ENCODE results near the gene FAM53B.

Gene FAM53B

GRCh38 chr10:124644236-124644635 is 99.9 kb downstream of the FAM53B start:
- no peak for DNase-seq

DNA sequence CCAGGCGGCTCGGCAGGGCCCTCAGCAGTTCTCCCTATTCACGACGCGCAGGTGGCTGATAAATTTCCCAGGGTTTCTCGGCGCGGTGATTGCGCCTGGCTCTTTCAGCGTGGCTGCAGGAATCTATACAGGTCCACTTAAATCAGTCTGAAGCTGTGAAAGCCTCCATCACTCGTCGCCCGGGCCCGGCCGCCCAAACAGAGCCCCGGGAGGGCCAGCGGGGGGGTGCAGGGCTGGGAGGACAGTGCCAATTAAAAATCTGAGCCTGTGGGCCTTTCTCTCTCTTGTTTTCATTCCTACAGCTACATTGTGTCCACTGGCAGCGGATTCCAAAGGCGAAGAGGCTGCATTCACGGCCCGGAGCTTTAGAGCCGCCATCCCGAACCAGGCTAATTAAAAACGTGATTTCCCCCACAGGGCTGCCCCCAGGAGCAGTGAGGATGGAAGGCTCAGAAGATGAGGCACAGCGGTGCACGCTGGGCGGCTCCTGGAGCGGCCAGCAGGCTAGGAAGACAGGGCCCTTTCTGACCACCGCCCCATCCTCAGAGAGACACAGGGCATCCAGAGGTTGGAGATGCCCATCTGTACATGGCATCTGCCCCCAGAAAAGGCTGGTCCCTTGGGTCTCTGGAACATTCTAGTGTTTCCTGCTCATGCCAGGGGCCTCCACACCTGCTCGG is 100.7 kb downstream of the FAM53B start:
- no peak for DNase-seq

DNA sequence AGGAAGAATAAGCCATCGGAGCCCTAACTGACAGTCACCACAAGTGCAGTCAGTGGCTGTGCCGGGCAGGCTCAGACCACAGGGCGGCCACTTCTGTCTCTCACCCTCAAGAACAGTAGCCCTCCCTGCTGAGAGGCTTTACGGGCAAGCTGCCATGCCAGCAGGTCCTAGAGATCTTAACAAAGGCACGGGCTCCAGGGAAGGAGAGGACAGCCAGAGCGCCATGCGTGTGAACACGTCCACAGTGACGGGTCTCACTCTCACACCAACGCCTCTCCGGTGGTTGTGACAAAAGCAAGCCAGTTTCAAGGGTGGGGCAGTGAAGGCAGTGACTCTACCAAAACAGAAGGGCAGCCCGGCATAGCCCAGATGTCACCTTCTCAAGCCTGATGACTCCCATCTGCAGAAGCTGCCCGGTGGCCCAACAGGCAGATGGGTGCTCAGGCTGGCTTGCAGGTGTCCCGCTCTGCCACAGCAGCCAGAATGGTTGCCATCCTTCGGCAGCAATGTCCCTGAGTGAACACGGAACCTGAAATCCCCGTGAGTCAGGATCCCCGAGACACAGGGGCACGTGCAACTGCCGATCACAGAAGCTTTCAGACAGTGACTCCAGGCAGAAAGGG is 102.0 kb downstream of the FAM53B start:
- DNase-seq: peak; percentile 35

DNA sequence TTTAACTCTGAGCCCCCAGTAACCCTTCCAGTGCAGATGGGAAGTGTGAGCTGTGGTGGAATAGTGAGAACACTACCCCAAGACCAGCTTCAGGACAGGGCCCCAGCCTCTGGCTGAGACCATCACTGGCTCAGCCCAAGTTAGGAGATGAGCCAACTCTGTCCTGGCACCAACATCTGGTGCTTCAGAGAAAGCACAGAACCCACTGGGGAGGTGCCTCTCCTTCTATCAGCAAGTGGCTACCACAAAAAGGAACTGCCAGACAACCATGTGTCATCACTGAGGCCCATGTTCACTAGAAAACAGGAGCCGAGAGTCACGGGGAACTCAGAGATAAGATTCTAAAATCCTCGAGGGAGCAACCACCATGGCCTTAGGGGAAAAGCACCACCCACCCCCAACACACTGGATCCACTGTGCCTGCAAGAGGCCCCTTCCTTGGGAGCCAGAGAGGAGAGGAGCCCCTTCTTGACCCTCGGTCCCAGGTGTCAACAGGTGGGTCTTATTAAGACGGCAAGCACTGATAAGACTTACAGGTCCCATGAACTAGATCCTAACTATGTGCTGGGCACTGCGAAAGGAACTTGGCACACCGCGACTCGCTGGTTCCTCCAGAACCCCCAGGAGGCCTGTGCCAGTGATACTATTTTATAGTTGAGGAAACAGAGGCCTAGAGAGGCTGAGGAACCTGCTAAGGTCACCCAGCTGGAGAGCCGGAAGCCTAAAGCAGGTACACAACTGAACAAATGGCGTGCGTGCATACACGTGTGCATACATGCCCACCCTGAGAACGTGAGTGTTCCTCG is 102.7 kb downstream of the FAM53B start:
- peak; percentile 94 for DNase-seq

- peak; percentile 97 for DNase-seq
Observed at GRCh38 chr10:124640538-124641231, 103.5 kb downstream of the FAM53B start.

GRCh38 chr10:124640056-124640455 is 104.1 kb downstream of the FAM53B start:
- DNase-seq: no peak

GRCh38 chr10:124639646-124640045 is 104.5 kb downstream of the FAM53B start:
- no peak for DNase-seq

DNA sequence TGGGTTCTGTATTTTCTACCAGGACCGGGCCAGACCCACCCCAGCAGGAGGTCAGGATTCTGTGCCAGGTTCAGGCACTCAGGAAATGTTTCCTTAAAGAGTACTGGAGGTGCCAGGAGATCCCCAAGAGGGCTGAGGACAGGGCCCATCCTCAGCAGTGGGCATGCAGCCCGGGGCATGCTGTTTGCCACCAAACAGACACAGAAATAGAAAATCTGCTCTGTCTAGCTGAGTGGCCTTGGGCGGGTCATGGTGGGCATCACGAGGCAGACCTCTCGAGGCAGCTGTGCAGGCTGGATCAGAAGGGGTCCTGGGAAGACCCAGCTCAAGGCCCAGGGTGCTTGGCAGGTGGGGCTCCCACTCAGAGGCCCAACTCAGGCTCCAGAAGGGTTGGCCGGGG is 105.0 kb downstream of the FAM53B start:
- no peak for DNase-seq

GRCh38 chr10:124637746-124638145 is 106.4 kb downstream of the FAM53B start:
- no peak for DNase-seq

DNA sequence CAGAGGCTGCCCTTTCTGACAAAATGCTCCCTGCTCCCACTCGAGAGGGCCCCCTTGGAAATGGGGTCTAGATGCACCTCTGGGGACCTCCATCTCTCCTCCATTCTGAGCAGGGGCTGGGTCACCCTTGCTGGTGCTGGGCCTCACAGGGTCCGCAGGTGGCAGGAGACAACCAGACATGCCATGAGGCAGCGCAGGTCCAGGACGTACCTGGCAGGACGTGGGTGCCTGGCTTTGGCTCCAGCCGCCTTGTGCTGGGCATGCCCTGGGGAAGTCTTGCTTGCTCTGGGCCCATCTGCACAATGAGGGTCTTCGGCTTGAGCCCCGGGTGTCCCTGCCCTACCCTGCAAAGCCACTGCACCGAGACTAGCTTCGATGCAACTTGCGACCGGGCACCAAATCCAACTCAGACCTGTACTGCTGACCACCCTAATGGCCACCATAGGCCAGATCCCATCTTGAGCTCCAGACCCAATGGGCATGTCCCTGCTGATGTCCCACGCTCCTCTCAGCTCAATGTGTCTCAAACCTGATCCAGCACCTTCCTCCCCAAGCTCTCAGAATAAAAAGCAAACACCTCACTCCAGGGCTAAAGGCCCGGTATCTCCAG is 107.0 kb downstream of the FAM53B start:
- no peak for DNase-seq

- DNase-seq: no peak
Observed at GRCh38 chr10:124636271-124636995, 107.7 kb downstream of the FAM53B start.

- DNase-seq: no peak
Observed at GRCh38 chr10:124632566-124632965, 111.6 kb downstream of the FAM53B start.

- DNase-seq: peak; percentile 8
Observed at GRCh38 chr10:124632064-124632531, 112.1 kb downstream of the FAM53B start.

GRCh38 chr10:124630551-124630950 is 113.6 kb downstream of the FAM53B start:
- no peak for DNase-seq

DNA sequence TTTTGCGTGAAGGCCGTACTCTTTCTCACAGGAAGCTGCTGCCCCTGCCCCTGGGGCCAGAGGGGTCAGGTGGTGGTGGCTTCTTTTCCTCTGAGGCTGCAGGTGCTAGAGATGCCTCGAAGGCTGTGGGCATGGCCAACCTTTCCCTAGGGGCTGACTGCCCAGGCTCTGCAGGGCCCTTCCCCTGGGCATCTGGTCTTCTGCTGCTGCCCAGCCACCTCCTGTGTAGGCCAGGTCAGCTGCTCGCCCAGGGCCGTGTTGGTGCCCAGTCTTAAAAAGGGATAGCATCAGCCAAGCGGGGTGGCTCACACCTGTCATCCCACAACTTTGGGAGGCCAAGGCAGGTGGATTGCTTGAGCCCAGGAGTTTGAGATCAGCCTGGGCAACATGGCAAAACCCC is 114.3 kb downstream of the FAM53B start:
- no peak for DNase-seq

DNA sequence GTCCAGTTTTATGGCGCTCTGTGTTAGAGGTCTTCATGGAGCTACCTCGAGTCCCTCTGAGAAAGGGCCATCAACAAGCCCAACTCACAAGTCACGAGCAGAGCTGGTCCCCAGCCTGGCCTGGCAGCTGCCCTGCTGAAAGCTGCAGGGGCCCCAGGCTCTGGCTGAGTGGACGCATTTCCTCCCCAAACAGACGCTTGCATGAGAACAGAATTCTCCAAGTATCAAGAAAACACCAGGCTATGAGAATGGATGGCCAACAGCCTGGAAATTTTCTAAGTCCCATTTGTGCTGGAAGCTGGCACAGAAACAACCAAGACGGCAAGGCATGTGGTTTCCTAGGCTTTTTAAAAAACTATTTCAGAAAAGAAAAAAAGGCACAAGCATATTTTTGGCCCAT is 114.8 kb downstream of the FAM53B start:
- DNase-seq: no peak

GRCh38 chr10:124628676-124629021 is 115.5 kb downstream of the FAM53B start:
- DNase-seq: no peak

GRCh38 chr10:124627866-124628675 is 116.1 kb downstream of the FAM53B start:
- DNase-seq: peak; percentile 94

DNA sequence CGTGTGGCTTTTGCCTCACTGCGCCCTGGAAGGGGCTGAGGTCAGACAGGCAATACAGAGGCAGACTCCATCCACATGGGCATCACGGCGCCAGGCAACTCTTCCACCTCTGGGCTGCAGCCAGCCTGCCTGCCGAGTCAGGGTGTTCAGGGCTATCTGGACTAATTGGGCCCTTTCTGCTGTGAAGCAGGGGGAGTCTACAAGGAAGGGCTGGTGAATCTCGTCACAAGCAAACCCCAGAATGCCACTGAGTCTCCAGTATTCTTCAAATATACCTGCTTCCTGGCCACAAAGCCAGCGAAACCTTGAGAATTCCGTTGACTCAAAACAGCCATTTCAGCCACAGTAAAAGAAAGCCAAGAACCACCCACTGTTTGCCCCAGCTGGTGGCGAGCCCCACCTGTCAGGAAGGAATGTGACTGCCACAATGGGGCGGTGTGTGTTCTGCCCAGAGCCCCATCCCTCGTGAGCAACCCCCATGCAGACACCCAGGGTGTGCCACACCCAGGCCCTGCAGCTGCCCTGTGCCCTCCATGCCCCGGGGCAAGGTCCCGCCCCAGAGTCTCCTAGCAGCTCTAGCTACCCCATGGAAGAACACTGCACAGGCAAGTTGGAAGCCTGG is 117.3 kb downstream of the FAM53B start:
- DNase-seq: no peak

DNA sequence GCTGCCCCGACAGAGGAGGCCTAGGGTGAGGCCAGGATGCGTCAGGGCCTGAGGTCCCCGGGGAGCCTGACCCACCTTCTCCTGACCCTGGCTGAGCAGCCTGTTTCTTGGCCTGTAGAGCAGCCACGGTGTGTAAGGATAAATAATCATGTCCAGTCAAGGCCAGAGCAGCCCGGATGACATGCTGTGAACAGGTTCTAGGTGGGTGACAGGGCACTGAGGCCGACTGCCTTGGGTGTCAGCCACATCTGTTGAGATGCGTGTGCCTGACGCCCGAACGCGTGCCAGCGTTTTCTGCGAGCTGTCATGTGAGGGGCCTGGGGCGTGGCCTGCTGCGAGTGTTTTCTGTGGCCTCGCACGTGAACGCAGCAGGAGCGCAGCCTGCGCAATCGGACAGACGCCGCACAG is 118.3 kb downstream of the FAM53B start:
- no peak for DNase-seq

DNA sequence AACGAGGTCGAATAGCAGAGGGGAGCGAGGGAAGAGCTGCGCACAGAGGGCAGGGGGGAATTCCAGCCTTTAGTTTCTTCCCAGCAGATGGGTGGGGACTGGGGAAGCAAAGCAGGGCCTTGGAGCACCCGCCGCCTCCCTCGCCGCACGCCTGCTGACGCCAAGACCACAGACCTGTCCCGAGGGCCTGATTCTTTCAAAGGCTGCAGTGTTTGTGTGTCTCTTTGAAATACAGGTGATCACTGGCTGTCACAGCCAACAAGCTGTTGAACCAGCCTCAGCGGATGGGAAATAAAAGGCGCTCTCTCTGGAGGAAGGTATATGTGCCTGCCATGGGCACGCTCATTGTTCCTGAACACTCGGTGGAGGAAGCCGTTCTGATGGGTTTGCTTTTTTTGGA is 119.3 kb downstream of the FAM53B start:
- no peak for DNase-seq
